Measurements from ENCODE around the gene CACNA1E. TPM values are rescaled to one million over a fixed set of nuclear protein-coding genes. Genes with fewer than 3 reads are reported as not detected.
"Not testable (repeated sequence)": the region's sequence is repeated elsewhere in the genome, so short reads cannot be mapped to it uniquely, and the experiment has no call there.

The CACNA1E gene
- total RNA-seq, 1 donor from 2014 or later = 77.4 TPM

GRCh38 chr1:181517181-181517875, 34.0 kb downstream of the CACNA1E start:
- DNase-seq = no peak

GRCh38 chr1:181518152-181518551, 34.8 kb downstream of the CACNA1E start:
- DNase-seq = no peak

GRCh38 chr1:181522864-181523263, 39.5 kb downstream of the CACNA1E start:
- no peak for DNase-seq

- DNase-seq = no peak
Observed at GRCh38 chr1:181525104-181525721, 41.9 kb downstream of the CACNA1E start.

GRCh38 chr1:181528241-181528640, 44.9 kb downstream of the CACNA1E start:
- DNase-seq = not testable (repeated sequence)

GRCh38 chr1:181531441-181531840, 48.1 kb downstream of the CACNA1E start:
- DNase-seq = no peak

GRCh38 chr1:181531951-181532600, 48.8 kb downstream of the CACNA1E start:
- DNase-seq = no peak

- DNase-seq = no peak
Observed at GRCh38 chr1:181538836-181539235, 55.5 kb downstream of the CACNA1E start.

- DNase-seq = no peak
Observed at GRCh38 chr1:181541458-181541857, 58.1 kb downstream of the CACNA1E start.

GRCh38 chr1:181541947-181542346, 58.6 kb downstream of the CACNA1E start:
- peak; percentile 23 for DNase-seq

- not testable (repeated sequence) for DNase-seq
Observed at GRCh38 chr1:181542406-181542805, 59.1 kb downstream of the CACNA1E start.

GRCh38 chr1:181545395-181545794, 62.1 kb downstream of the CACNA1E start:
- DNase-seq = no peak

- DNase-seq = no peak
Observed at GRCh38 chr1:181548497-181548896, 65.2 kb downstream of the CACNA1E start.

GRCh38 chr1:181551249-181551648, 67.9 kb downstream of the CACNA1E start:
- peak; percentile 74 for DNase-seq

GRCh38 chr1:181551754-181552153, 68.4 kb downstream of the CACNA1E start:
- DNase-seq = no peak

- DNase-seq = no peak
Observed at GRCh38 chr1:181554465-181554864, 71.1 kb downstream of the CACNA1E start.

- DNase-seq = no peak
Observed at GRCh38 chr1:181556631-181557030, 73.3 kb downstream of the CACNA1E start.

- DNase-seq = no peak
Observed at GRCh38 chr1:181557313-181557712, 74.0 kb downstream of the CACNA1E start.

- no peak for DNase-seq
Observed at GRCh38 chr1:181558416-181558815, 75.1 kb downstream of the CACNA1E start.

- no peak for DNase-seq
Observed at GRCh38 chr1:181559142-181559541, 75.8 kb downstream of the CACNA1E start.

GRCh38 chr1:181562395-181562794, 79.1 kb downstream of the CACNA1E start:
- DNase-seq = no peak

- no peak for DNase-seq
Observed at GRCh38 chr1:181568736-181569135, 85.4 kb downstream of the CACNA1E start.

- peak; percentile 34 for DNase-seq
Observed at GRCh38 chr1:181577475-181577874, 94.2 kb downstream of the CACNA1E start.

- DNase-seq = no peak
Observed at GRCh38 chr1:181583598-181583997, 100.3 kb downstream of the CACNA1E start.

Measured in occipital lobe (tissue), 2 donors.